CD4-positive, alpha-beta T cell treated with Interleukin-21 for 1 hour (primary cell): ENCODE data around the gene LRRC53.

ENCODE experiments used
- DNase-seq: peaks from one replicate; pipeline ENCODE4 v3.0.0-alpha.2; 2020

Gene LRRC53

GRCh38 chr1:74512170-74512915, at the start of gene LRRC53:
TSS of gene LRRC53 (minus strand) at chr1:74512611. CDS start at chr1:74483349, 29,262 bp downstream.
- no peak for DNase-seq

- DNase-seq = no peak
Observed at GRCh38 chr1:74549932-74550331, 37.5 kb upstream of the LRRC53 start.

GRCh38 chr1:74548961-74549750, 36.7 kb upstream of the LRRC53 start:
- DNase-seq = no peak

- no peak for DNase-seq
Observed at GRCh38 chr1:74545821-74546220, 33.4 kb upstream of the LRRC53 start.

- DNase-seq = no peak
Observed at GRCh38 chr1:74534241-74534640, 21.8 kb upstream of the LRRC53 start.

- no peak for DNase-seq
Observed at GRCh38 chr1:74531796-74532195, 19.4 kb upstream of the LRRC53 start.

GRCh38 chr1:74530892-74531291, 18.5 kb upstream of the LRRC53 start:
- no peak for DNase-seq

GRCh38 chr1:74528123-74528522, 15.7 kb upstream of the LRRC53 start:
- DNase-seq = no peak

GRCh38 chr1:74526708-74527107, 14.3 kb upstream of the LRRC53 start:
- no peak for DNase-seq

GRCh38 chr1:74523873-74524480, 11.6 kb upstream of the LRRC53 start:
- DNase-seq = no peak

GRCh38 chr1:74522148-74522547, 9.7 kb upstream of the LRRC53 start:
- DNase-seq = no peak

- no peak for DNase-seq
Observed at GRCh38 chr1:74517599-74518051, 5.2 kb upstream of the LRRC53 start.

GRCh38 chr1:74513411-74514300, 1.2 kb upstream of the LRRC53 start:
- no peak for DNase-seq

GRCh38 chr1:74508449-74508848, 4.0 kb downstream of the LRRC53 start:
- no peak for DNase-seq

GRCh38 chr1:74505928-74506710, 6.3 kb downstream of the LRRC53 start:
- DNase-seq = no peak

GRCh38 chr1:74504933-74505512, 7.4 kb downstream of the LRRC53 start:
- no peak for DNase-seq

- DNase-seq = peak; percentile 25
Observed at GRCh38 chr1:74504125-74504932, 8.1 kb downstream of the LRRC53 start.

- no peak for DNase-seq
Observed at GRCh38 chr1:74502858-74503257, 9.6 kb downstream of the LRRC53 start.

GRCh38 chr1:74502432-74502831, 10.0 kb downstream of the LRRC53 start:
- no peak for DNase-seq

GRCh38 chr1:74498901-74499300, 13.5 kb downstream of the LRRC53 start:
- DNase-seq = no peak

GRCh38 chr1:74496669-74497068, 15.7 kb downstream of the LRRC53 start:
- no peak for DNase-seq
